ENCODE measurements around the gene BEX3. TPM values are rescaled to one million over a fixed set of nuclear protein-coding genes. Genes with fewer than 3 reads are reported as not detected.

BEX3 gene
- total RNA-seq, 4 donors from 2014 or later: 101 to 224 (median 179) TPM

DNA sequence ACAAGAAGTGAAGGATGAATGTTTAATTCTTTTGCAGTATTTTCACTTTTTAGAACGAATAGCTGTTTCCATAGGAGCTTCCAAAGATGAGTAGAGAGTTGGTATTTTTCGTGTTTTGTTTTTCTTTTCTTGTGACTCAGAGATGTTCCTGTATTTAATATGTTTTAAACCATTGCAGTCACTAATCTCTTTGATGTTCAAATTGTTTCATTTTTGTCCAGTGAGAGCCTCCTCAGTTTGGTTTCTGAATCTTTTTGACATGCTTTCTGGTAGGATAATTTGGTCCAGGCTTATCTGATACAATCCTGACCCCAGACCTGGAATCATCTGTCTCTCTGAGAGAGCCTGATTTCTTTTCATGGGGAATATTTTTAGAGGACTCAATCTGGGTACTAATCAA is 41.6 kb downstream of the BEX3 start:
- Histone ChIP-seq H3K27me3 (no peaks in the 10 kb centered on the region), H3K27ac (no peak overlapping the region), H3K9me3 (no peaks in the 10 kb centered on the region), H3K4me3 (no peak overlapping the region), H3K36me3 (no peaks in the 10 kb centered on the region), H3K4me1 (no peaks in the 10 kb centered on the region)
- TF ChIP-seq, protein P1, sequence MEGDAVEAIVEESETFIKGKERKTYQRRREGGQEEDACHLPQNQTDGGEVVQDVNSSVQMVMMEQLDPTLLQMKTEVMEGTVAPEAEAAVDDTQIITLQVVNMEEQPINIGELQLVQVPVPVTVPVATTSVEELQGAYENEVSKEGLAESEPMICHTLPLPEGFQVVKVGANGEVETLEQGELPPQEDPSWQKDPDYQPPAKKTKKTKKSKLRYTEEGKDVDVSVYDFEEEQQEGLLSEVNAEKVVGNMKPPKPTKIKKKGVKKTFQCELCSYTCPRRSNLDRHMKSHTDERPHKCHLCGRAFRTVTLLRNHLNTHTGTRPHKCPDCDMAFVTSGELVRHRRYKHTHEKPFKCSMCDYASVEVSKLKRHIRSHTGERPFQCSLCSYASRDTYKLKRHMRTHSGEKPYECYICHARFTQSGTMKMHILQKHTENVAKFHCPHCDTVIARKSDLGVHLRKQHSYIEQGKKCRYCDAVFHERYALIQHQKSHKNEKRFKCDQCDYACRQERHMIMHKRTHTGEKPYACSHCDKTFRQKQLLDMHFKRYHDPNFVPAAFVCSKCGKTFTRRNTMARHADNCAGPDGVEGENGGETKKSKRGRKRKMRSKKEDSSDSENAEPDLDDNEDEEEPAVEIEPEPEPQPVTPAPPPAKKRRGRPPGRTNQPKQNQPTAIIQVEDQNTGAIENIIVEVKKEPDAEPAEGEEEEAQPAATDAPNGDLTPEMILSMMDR (IDR thresholded peaks at IDR 0.05): no peak
- intact Hi-C loops (cut with DNase I; ENCODE audit: low total_unique reads): no loop called here
- DNase-seq: no peak

DNA sequence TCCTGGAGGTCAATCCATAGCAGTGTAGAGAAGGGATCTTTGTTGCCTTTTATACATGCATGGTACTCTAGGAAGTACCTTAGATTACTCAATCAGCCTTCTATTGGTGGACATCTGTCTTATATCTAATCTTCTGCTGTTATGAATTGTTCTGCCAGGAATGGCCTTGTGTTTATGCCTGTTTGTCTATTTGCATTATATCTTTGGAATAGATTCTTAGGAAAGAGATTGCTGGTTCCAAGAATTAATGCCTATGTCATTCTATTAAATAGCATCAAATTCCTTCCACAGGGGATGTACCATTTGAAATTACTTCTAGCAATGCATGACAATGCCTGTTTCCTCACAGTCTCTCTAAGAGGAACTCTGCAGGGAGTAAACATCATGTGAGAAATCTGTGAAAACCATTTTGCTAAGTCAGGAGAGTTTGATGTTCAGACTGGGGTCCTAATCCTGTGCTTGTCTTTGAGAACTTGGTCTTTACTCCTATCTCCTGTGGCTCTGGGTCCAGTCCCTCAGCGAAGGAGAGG is 42.5 kb downstream of the BEX3 start:
- intact Hi-C loops (cut with DNase I; ENCODE audit: low total_unique reads): no loop called here
- no peaks in the 10 kb centered on the region for H3K27me3 ChIP-seq
- no peaks in the 10 kb centered on the region for H3K9me3 ChIP-seq
- no peaks in the 10 kb centered on the region for H3K4me1 ChIP-seq
- TF ChIP-seq, protein P1 (IDR thresholded peaks at IDR 0.05): no peak
- TF ChIP-seq POLR2A (IDR thresholded peaks at IDR 0.05): no peak
- H3K4me3 ChIP-seq: no peak overlapping the region
- no peaks in the 10 kb centered on the region for H3K36me3 ChIP-seq
- no peak for DNase-seq
- no peak overlapping the region for H3K27ac ChIP-seq

DNA sequence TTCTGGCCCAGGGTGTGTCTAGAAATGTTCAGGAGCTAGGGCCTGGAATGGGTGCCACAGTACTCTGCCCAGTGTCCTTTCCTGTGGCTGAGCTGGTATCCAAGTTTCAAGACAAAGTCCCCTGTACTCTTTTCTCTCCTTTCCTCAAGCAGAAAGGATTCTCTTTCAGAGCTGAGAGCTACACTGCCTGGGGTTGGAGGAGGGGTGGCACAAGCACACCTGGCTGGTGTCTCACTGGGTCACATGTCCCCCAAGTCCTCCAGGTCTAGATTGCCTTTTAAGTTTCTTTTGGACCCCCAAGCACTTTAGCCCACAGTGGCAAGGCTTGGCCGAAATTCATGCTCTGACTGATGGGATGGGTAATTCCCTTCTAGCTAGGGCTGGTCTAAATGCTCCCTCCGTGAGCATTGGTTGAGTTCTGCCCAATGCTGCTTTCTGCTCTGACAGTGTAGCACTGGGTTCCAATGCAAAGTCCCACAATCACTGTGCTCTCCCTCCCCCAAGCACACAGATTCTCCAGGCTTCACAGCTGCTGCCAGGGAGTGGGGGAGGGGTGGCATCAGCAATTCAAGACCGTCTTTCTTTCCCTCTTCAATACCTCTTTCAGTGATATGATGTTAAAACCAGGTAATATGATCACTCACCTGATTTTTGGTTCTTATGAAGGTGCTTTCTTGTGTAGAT is 47.8 kb downstream of the BEX3 start:
- Histone ChIP-seq H3K4me1 (no peaks in the 10 kb centered on the region), H3K27ac (no peak overlapping the region), H3K9me3 (no peaks in the 10 kb centered on the region), H3K36me3 (no peaks in the 10 kb centered on the region), H3K4me3 (no peak overlapping the region), H3K27me3 (no peaks in the 10 kb centered on the region)
- intact Hi-C loops (cut with DNase I; ENCODE audit: low total_unique reads): no loop called here
- TF ChIP-seq, protein P1 (IDR thresholded peaks at IDR 0.05): no peak
- no peak for TF ChIP-seq POLR2A (IDR thresholded peaks at IDR 0.05)
- DNase-seq: no peak

Small RNA genes within 50 kb of the gene (small RNA-seq; reads per million reads assigned to genes)
- not detected for gene Z92846.1

Other genes starting within 250 kb of the BEX3 start
- 10 to 100 TPM; 34.4 to 80.4 (median 49.1) TPM for gene BEX4, start 161.4 kb upstream of the BEX3 start, total RNA-seq
- gene TCEAL8, start 121.4 kb upstream of the BEX3 start, total RNA-seq: 100 to 1,000 TPM in 3 of 4 donors, 10 to 100 TPM in 1; 56.1 to 181 (median 128) TPM
- gene TCEAL5, start 99.8 kb upstream of the BEX3 start, total RNA-seq: 1 to 10 TPM in 2 of 4 donors, not detected in 2; 5.4 to 6.5 TPM
- 10 to 100 TPM in 2 of 4 donors, 1 to 10 TPM in 1, not detected in 1; 1.5 to 35.6 (median 15.5) TPM for gene BEX2, start 65.5 kb upstream of the BEX3 start, total RNA-seq
- gene TCEAL7, start 46.3 kb upstream of the BEX3 start, total RNA-seq: 10 to 100 TPM; 23.6 to 90.0 (median 60.4) TPM
- 10 to 100 TPM; 26.1 to 95.6 (median 52.6) TPM for gene TCEAL9, start 20.0 kb upstream of the BEX3 start, total RNA-seq
- 1 to 10 TPM in 3 of 4 donors, under 1 TPM in 1; 0.88 to 8.7 (median 3.9) TPM for gene RAB40A, start 143.0 kb downstream of the BEX3 start, total RNA-seq
- gene TCEAL4, start 209.0 kb downstream of the BEX3 start, total RNA-seq: 100 to 1,000 TPM in 3 of 4 donors, 10 to 100 TPM in 1; 79.8 to 380 (median 308) TPM
- gene TCEAL3, start 231.4 kb downstream of the BEX3 start, total RNA-seq: 100 to 1,000 TPM in 1 of 4 donors, 10 to 100 TPM in 3; 13.8 to 120 (median 66.1) TPM